NCI-H446 (cell line): ENCODE measurements around the gene TMEM132D.
"Not testable (repeated sequence)": the region's sequence is repeated elsewhere in the genome, so short reads cannot be mapped to it uniquely, and the experiment has no call there.

Experiments used
- DNase-seq, 2 experiments: peaks; one replicate each; lab custom pipeline; 2025; lab: John Stamatoyannopoulos, UW

The TMEM132D gene

GRCh38 chr12:129234209-129234608, 669.6 kb downstream of the TMEM132D start:
- DNase-seq: no peak

- DNase-seq: no peak
Observed at GRCh38 chr12:129231491-129231890, 672.3 kb downstream of the TMEM132D start.

- no peak for DNase-seq
Observed at GRCh38 chr12:129230995-129231394, 672.8 kb downstream of the TMEM132D start.

- no peak for DNase-seq
Observed at GRCh38 chr12:129226851-129227250, 677.0 kb downstream of the TMEM132D start.

- DNase-seq: no peak
Observed at GRCh38 chr12:129226005-129226404, 677.8 kb downstream of the TMEM132D start.

- DNase-seq: no peak
Observed at GRCh38 chr12:129215556-129215955, 688.3 kb downstream of the TMEM132D start.

- DNase-seq: no peak
Observed at GRCh38 chr12:129213551-129213950, 690.3 kb downstream of the TMEM132D start.

GRCh38 chr12:129211862-129212630, 691.8 kb downstream of the TMEM132D start:
- no peak for DNase-seq

- no peak for DNase-seq
Observed at GRCh38 chr12:129208566-129208965, 695.3 kb downstream of the TMEM132D start.

- no peak for DNase-seq
Observed at GRCh38 chr12:129207084-129207483, 696.7 kb downstream of the TMEM132D start.

- no peak for DNase-seq
Observed at GRCh38 chr12:129203456-129203855, 700.4 kb downstream of the TMEM132D start.

GRCh38 chr12:129202109-129202814, 701.6 kb downstream of the TMEM132D start:
- no peak for DNase-seq

- DNase-seq: no peak
Observed at GRCh38 chr12:129201029-129201428, 702.8 kb downstream of the TMEM132D start.

- DNase-seq: no peak
Observed at GRCh38 chr12:129200576-129200975, 703.2 kb downstream of the TMEM132D start.

GRCh38 chr12:129196927-129197326, 706.9 kb downstream of the TMEM132D start:
- DNase-seq: no peak

- no peak for DNase-seq
Observed at GRCh38 chr12:129195081-129195480, 708.7 kb downstream of the TMEM132D start.

GRCh38 chr12:129193263-129193871, 710.5 kb downstream of the TMEM132D start:
- DNase-seq: no peak

GRCh38 chr12:129190827-129191226, 713.0 kb downstream of the TMEM132D start:
- DNase-seq: no peak

- DNase-seq: not testable (repeated sequence)
Observed at GRCh38 chr12:129189879-129190278, 713.9 kb downstream of the TMEM132D start.

GRCh38 chr12:129186952-129187351, 716.9 kb downstream of the TMEM132D start:
- no peak for DNase-seq

- no peak for DNase-seq
Observed at GRCh38 chr12:129185855-129186254, 718.0 kb downstream of the TMEM132D start.

- DNase-seq: no peak
Observed at GRCh38 chr12:129184127-129184928, 719.5 kb downstream of the TMEM132D start.
